Measurements from ENCODE around the gene KRT15.

DNA sequence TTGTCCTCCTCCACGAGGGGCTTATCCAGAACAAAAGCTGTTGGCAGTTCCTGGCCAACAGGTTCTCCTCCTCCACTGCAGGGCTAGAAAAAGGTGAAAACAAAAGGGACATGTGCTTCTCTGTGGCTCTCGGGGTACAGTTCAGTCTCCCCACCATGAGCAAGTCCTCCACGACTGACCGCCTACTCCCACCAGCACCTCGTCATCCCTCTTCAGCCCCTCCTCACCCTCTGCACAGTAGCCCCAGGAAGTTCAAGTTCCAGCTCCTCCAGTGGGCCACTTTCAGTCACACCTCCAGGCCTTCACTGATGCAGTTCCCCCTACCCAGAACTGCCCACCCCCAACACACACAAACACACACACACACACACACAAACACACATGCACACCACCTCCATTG lies 33.8 kb upstream of the KRT15 start:
- TF ChIP-seq, protein P1, sequence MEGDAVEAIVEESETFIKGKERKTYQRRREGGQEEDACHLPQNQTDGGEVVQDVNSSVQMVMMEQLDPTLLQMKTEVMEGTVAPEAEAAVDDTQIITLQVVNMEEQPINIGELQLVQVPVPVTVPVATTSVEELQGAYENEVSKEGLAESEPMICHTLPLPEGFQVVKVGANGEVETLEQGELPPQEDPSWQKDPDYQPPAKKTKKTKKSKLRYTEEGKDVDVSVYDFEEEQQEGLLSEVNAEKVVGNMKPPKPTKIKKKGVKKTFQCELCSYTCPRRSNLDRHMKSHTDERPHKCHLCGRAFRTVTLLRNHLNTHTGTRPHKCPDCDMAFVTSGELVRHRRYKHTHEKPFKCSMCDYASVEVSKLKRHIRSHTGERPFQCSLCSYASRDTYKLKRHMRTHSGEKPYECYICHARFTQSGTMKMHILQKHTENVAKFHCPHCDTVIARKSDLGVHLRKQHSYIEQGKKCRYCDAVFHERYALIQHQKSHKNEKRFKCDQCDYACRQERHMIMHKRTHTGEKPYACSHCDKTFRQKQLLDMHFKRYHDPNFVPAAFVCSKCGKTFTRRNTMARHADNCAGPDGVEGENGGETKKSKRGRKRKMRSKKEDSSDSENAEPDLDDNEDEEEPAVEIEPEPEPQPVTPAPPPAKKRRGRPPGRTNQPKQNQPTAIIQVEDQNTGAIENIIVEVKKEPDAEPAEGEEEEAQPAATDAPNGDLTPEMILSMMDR (IDR thresholded peaks at IDR 0.05), result no peak
- TF ChIP-seq POLR2A (IDR thresholded peaks at IDR 0.05), result no peak
